HepG2 (cell line): ENCODE results near the gene ARGLU1.
A peak's percentile ranks its signal among the peaks of the same experiment; 100 is the strongest.

Experiments used
- AKAP8 ChIP-seq: sonication (generic); formaldehyde crosslinking; IDR thresholded peaks from 2 replicates; pipeline ENCODE4 v1.5.1; 2020; ENCODE audit warnings: mild to moderate bottlenecking, missing genetic modification reagents
- JUN ChIP-seq: sonication (generic); formaldehyde crosslinking; IDR thresholded peaks from 2 replicates; pipeline ENCODE4 v1.4.0; 2020; ENCODE audit warnings: mild to moderate bottlenecking, missing genetic modification reagents
- JUNB ChIP-seq: sonication (generic); formaldehyde crosslinking; IDR thresholded peaks from 2 replicates; pipeline ENCODE4 v1.8.0; 2022; ENCODE audit warnings: missing genetic modification reagents, mild to moderate bottlenecking, borderline replicate concordance
- MAFF ChIP-seq: IDR thresholded peaks from 2 replicates; pipeline ENCODE4 v1.6.1; 2011; ENCODE audit warnings: low read depth, low read length, improper control_type of control experiment
- POLR2A ChIP-seq, 2 experiments: IDR thresholded peaks; 2 replicates each; pipeline ENCODE4 v1.6.1; 2011; ENCODE audit warnings: low read depth in 2 of 2, low read length in 2 of 2, mild to moderate bottlenecking in 1 of 2, moderate library complexity in 1 of 2; ENCODE audit not compliant: insufficient read depth in 1 of 2
- POLR2AphosphoS5 ChIP-seq: IDR thresholded peaks from 2 replicates; pipeline ENCODE4 v1.6.1; 2012; ENCODE audit warnings: low read depth, low read length
- TEAD3 ChIP-seq: optimal IDR thresholded peaks from 2 replicates; pipeline ENCODE3; 2016; ENCODE audit warnings: borderline replicate concordance
- ZNF354B ChIP-seq: sonication (generic); formaldehyde crosslinking; IDR thresholded peaks from 2 replicates; pipeline ENCODE4 v1.8.0; 2022; ENCODE audit warnings: mild to moderate bottlenecking, missing genetic modification reagents
- ZNF703 ChIP-seq: sonication (generic); formaldehyde crosslinking; IDR thresholded peaks from 2 replicates; pipeline ENCODE4 v1.5.1; 2020; ENCODE audit warnings: missing genetic modification reagents, mild to moderate bottlenecking, moderate library complexity, borderline replicate concordance
- ZNF709 ChIP-seq: sonication (generic); formaldehyde crosslinking; IDR thresholded peaks from 2 replicates; pipeline ENCODE4 v1.5.0; 2020; ENCODE audit warnings: mild to moderate bottlenecking, missing genetic modification reagents
- ZSCAN25 ChIP-seq: sonication (generic); formaldehyde crosslinking; IDR thresholded peaks from 2 replicates; pipeline ENCODE4 v1.8.0; 2022; ENCODE audit warnings: mild to moderate bottlenecking, missing genetic modification reagents

DNA sequence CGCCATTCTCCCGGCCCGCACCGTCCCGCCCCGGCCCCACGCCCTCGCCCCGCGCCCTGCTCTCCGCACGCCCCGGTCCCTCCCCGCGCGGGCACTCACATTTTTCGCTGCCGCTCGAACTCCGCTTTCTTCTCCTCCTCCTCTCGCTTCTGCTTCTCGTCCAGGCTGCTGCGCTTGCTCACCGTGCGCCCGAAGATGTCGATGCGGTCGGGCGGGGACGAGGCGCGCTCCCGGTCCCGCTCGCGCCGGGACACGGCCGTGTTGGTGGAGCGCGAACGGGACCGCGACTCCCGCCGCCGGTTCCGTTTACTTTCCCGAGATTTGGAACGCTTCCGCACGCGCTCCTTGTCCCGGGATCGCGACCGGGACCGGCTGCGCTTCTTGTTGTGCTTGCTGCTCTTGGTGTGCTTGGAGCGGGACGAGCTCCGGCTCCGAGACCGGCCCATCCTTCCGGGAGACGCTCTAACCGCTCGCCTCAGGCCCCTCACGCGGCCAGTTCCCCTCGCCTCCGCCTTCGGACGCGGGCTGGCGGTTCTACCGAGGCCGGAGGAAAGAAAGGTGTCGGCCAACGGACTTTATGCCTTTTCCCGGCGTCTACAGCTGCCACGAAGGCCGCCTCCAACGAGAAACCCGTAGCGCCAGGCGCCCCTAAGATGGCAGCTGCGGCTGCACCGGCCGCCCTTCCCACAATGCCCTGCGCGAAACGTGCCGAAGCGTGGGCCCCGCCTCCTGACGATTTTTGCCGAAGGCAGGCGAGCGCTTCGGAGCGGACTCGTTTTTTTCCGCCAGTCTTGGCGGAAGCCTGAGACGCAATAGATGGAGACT is at the start of gene ARGLU1:
- TF ChIP-seq ZNF703 = peak; percentile 3; the same call in 1 of the 2 replicates
- no peak for TF ChIP-seq ZNF354B (CRISPR knock-in tag)
- no peak for TF ChIP-seq ZNF709 (CRISPR knock-in tag)
- no peak for TF ChIP-seq AKAP8 (CRISPR knock-in tag)
- TF ChIP-seq JUN (CRISPR knock-in tag) = no peak
- TF ChIP-seq JUNB = no peak
- no peak for TF ChIP-seq TEAD3 (CRISPR knock-in tag)
- peak; percentile 97 for TF ChIP-seq POLR2AphosphoS5
- TF ChIP-seq MAFF = no peak
- TF ChIP-seq ZSCAN25 (CRISPR knock-in tag) = peak; percentile 50; the same call in 1 of the 2 replicates
- peak; percentile 86 to 87 for TF ChIP-seq POLR2A (IDR thresholded peaks at IDR 0.05; ENCODE audit: insufficient read depth in 1 of 2, low read depth in 2 of 2, low read length in 2 of 2)
